ELF-1 (cell line): Measurements from ENCODE around the gene CDH23.

Source experiments
- DNase-seq: peaks from one replicate; pipeline ENCODE4 v3.0.0-alpha.2; 2016; ENCODE audit warnings: low read depth, low spot score

The CDH23 gene

GRCh38 chr10:71392791-71393781, 3.6 kb upstream of the CDH23 start:
- no peak for DNase-seq

DNA sequence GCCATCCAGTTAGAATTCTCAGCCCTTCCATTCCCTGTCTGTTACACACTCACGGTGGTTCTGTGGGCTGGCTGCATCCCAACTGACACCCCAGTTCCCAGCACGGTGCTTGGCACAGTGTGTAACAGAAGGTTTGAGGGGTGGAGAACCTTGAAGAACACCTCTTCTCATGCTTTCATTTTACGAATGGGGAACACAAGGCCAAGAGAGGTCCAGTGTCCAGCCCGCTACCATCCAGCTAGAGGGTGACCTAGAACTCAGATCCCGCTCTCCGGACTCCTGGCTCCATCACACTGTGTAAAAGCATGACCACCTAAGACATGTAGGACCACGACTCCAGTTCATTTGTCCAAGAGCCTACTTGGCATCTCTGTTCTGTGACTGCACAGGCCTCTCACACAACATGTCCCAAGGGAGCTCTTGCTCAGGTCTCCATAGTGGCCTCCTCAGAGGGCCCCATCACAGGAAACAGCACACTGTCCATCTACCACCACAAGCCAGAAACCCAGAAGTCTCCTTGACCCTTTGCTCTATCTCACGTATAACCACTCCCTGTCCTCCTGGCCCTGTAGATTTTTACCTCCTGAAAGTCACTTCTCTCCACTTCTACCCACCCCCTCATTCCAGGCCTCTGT, 2.8 kb upstream of the CDH23 start:
- no peak for DNase-seq

DNA sequence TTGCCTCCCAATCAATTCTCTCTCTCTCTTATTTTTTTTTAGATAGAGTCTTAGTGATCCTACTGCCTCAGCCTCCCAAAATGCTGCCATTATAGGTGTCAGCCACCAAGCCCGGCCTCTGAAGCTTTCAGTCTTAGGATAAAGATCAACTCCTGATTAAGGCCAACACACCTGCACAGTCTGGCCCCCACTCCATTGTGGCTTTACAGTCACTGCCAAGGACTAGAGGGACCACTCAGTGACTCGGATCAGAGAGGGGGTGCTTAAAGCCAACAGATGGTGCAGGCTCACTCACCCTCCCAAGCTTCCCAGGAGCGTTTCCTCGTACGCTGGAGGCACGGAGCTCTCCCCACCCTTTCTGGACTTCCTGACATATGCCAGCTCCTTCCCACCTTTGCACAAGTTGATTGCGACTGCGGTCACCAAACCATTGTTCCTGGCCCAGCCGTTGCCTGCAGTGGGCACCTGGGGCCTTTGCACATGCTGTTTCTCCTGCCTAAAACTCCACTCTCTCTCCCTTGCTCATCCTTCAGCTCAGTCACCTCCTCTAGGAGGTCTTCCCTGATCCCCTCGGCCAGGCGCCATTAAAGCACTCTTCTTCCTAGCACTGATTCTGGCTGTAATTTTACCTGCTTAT, 1.7 kb upstream of the CDH23 start:
- no peak for DNase-seq

DNA sequence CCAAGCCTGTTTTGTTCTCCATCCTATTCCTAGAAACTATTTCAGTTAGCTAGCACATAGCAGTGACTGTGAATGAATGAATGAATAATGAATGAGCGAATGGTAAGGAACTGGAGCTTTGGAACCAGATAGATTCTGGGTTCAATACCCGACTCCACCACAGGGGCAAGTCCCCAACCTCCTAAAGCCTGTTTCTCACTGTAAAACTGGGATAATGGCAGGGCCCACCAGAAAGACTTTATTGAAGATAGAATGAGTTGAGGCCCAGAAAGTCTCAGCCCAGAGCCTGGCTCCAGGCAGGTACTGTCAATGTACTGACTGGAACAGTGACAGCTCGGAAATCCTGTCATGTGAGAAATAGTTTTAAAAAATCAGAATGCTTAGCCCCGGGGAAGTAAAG, 1.1 kb upstream of the CDH23 start:
- DNase-seq: no peak

- peak; percentile 80 for DNase-seq
Observed at GRCh38 chr10:71396084-71396710, 523 bp upstream of the CDH23 start.

DNA sequence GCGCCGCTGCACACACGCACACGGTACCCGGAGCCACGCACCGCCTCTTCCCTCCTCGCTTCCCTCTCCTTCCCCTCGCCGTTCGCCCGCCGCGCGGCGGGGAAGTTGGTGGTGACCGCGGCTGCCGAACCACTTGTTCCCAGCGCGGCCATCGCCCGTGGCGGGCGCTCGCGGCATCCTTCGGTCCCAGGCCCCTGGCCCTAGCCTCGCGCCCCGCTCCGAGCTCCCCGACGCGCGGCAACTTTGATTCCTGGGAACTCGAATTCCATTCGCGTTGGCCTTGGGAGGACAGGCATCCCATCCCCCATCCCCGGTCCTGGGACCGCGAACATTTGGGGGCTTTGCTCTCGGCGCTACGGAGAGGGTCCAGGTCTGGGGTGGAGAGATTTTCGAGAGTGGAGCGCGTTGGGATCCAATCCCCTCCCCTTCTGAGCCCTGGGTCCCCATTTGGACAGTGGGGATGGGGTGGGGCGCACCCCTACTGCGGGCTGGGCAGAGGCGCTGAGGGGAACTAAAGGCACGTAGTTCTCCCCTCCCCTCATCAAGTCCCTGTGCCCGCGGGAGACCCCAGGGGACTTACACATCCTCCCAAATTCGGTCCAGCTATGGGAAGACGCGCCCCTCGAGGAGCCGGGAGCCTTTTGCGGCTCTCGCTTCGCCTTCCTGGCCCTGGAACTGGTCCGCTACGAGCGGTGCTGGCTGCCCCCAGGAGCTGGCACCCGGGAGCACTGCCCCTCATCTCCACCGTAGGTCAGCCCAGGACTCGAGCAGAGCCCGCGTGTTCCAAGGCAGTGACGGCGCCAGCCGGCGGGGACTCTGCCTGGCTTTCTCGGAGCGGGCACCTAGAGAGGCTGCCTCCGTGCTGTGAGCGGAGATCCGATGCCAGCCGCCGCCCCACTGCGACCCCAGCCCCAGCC, 834 bp downstream of the CDH23 start:
- peak; percentile 24 for DNase-seq

DNA sequence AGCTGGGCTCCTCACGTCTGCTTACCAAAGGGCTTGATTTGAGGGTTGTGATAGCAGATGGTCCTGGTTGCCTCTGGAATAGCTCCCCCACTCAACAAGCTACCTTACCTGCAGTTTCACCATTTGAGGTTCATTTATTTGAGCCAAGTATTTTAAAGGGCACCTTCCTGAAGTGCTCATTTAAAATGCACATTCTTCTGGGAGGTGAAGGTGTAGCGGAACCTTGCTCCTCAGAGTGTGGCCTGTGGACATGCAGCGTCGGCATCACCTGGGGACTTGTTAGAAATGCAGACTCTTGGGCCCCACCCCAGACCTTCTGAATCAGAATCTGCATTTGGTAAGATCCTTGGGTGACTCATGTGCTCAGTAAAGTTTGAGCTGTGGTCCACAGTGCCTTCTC, 2.3 kb downstream of the CDH23 start:
- no peak for DNase-seq

DNA sequence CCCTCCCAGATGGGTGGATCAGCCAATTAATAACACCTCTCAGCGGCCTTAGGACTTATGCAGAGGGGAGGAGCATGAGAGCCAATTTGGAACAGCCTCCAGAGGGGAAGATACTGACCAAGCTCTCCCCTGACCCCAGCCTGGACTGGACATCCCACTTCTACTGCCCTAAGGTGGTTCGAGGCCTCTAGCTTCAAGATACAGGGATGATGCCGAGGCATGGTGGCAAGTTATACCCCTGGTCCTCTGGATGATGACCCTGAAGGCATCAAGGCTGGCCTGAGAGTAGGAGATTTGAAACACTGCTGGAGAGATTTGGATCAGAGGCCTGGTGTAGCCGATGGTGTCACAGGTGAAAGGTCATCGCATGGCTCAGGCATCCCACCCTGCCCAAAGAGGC, 3.2 kb downstream of the CDH23 start:
- no peak for DNase-seq

- no peak for DNase-seq
Observed at GRCh38 chr10:71401056-71401455, 4.3 kb downstream of the CDH23 start.

DNA sequence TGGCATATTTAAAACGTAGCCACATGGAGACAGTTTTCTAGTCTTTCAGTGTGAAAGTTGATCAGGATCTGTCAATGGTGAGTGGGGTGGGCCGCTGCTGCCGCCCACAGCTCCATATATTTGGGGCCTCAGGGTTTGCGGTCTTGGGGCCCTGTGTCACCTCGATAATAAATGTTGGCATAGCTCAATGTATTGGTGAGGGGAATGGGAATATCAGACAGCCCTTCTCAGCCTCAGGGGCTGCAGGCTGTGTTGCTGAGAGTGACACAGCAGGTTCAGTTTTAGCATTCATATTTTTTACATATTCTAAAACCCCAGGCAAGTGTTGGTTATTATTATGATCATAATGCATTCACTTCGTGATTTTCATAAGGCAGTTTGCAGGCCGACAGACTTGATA, 5.3 kb downstream of the CDH23 start:
- DNase-seq: no peak

- peak; percentile 53 for DNase-seq
Observed at GRCh38 chr10:71404503-71405295, 8.0 kb downstream of the CDH23 start.

DNA sequence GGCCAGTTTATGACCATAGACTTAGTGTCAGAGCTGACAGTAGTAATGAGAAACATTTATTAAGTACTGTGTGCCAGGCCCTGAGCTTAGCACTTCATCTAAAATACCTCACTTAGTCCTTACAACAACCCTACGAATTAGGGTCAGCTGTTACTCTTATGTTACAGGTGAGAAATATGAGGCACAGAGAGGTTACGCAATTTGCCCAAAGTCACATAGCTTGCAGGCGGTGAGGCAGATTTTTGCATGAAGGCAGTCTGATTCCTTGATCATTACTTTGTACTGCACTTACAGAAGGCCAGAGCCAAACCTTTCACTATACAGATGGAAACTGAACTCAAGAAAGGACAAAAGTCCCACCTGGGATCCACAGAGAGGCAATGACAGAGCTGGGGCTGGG, 10.2 kb downstream of the CDH23 start:
- no peak for DNase-seq

- no peak for DNase-seq
Observed at GRCh38 chr10:71408436-71409225, 11.9 kb downstream of the CDH23 start.

DNA sequence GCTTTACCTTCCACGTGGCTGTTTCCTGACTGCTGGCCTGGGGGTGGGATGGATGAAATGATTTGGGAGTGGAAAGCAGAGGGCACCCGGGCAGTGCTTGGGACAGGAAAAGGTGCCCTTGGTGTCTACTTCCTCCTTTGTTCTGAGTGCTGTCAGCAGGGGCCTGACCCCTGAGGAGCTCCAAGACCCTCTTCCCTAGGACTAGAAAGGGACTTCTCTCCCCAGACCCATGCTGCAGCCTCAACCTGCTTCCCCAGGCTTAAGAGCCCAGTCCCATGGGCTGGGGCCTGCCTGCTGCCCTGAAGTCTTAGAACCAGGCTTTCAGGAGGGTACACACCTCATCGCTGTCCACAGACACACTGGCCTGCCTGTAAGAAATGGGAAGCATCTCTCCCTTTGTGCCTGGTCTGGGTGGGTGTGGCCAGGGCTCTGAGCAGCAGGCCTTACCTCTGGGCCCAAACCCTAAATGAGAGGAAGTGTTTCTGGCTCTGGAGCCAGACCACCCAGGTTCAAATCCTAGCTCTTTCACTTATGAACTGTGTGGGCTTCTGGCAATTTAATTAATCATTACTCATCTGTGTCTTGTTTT, 12.9 kb downstream of the CDH23 start:
- DNase-seq: no peak

DNA sequence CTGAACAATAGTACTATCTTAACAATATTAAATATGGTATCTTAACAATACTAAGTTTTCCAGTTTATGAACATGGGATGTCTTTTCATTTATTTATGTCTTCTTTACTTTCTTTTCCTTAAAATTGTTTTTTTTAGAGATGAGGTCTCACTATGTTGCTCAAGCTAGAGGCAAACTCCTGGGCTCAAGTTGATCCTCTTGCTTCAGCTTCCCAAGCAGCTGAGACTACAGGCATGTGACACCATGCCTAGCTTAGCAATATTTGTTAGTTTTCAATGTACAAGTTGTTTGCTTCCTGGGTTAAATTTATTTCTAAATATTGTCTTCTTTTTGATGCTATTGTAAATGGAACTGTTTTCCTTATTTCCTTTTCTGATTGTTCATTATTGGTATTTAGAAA, 16.9 kb downstream of the CDH23 start:
- DNase-seq: no peak

GRCh38 chr10:71414359-71414758, 17.6 kb downstream of the CDH23 start:
- no peak for DNase-seq

- DNase-seq: no peak
Observed at GRCh38 chr10:71419002-71419540, 22.4 kb downstream of the CDH23 start.

- DNase-seq: no peak
Observed at GRCh38 chr10:71419750-71420149, 23.0 kb downstream of the CDH23 start.

DNA sequence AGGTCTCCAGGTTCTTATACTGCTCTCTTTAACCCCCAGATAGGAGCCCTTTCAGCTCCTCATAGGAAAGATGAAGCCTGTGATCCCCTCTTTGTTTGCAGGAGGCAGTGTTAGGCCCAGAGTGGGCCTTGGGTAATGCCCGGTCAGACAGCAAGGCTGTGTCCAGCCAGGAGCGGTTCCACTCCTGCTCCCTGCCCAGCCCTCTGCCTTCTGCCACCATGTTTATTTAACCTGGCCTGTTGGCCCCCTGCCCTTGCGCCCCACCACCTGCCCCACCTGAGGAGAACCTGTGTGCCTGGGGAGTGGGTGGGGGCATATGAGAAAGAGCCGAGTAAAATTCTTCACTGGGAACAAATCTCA, 24.3 kb downstream of the CDH23 start:
- no peak for DNase-seq
